ENCODE results near the gene NDUFAF8. TPM values are rescaled to one million over a fixed set of nuclear protein-coding genes. Genes with fewer than 3 reads are reported as not detected.
A peak's percentile ranks its signal among the peaks of the same experiment; 100 is the strongest.

Gene NDUFAF8
- total RNA-seq, 1 donor from 2014 or later, result 58.1 TPM

DNA sequence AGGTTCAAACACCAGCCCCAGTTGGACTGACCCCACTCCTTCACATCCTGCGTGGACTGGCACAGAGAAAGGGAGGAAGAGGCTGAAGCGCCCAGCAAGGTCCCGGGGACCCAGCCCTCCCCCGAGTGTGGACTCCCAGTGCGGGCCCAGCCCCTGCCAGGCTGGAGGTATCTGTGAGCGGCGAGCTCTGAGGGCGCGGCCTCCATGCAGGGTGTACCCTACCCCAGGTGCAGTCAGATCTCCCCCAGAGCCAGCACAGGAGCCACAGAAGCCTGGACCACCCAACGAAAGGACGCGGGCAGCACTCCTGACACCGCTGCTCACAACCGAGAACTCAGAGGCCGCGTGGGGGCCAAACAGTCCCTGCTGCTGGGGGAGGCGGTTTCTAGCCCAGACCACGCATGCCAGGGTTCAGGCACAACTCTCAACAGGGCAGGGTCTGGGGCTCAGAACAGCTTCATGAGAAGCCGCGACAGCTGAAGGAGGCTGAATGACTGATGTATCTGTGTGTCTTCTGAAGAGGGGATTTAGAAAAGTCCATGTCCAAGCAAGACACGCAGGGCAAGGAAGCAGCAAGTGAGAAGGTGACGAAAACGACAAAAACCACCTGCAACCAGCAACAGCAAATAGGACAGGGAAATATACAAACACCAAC lies 47.5 kb downstream of the NDUFAF8 start:
- Mint-ChIP-seq H3K36me3 (ENCODE audit: low read depth) (peaks cover 47% of the 10 kb centered on the region), H3K4me1 (ENCODE audit: low read depth) (peaks cover 14% of the 10 kb centered on the region), H3K4me3 (ENCODE audit: low read depth) (peak overlapping the region; percentile 86), H3K9me3 (no peaks in the 10 kb centered on the region), H3K27ac (peak overlapping the region; percentile 95), H3K27me3 (ENCODE audit: low read depth) (no peaks in the 10 kb centered on the region)
- intact Hi-C loops (cut with micrococcal nuclease), result no loop called here
- no peak for DNase-seq (ENCODE audit: low spot score)

DNA sequence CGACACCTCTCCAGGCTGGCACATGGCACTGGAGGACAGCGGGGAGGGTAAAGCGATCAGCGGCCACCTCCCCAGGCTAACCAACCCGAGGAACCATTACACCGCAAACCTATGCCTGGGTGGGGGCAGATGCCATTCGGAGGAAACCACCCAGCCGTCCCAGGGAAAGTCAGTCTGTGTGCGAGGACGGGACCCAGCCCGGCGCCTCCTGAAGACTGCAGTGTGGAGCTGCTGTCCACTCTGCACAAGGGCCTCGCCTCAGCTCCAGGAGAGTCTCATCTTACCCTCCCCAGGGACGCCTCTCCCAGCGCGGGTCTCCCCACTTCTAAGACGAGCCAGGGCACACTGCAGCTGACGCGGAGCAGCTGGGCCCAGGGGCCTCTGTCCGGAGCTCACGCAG lies 48.0 kb downstream of the NDUFAF8 start:
- H3K27me3 Mint-ChIP-seq (ENCODE audit: low read depth), result no peaks in the 10 kb centered on the region

DNA sequence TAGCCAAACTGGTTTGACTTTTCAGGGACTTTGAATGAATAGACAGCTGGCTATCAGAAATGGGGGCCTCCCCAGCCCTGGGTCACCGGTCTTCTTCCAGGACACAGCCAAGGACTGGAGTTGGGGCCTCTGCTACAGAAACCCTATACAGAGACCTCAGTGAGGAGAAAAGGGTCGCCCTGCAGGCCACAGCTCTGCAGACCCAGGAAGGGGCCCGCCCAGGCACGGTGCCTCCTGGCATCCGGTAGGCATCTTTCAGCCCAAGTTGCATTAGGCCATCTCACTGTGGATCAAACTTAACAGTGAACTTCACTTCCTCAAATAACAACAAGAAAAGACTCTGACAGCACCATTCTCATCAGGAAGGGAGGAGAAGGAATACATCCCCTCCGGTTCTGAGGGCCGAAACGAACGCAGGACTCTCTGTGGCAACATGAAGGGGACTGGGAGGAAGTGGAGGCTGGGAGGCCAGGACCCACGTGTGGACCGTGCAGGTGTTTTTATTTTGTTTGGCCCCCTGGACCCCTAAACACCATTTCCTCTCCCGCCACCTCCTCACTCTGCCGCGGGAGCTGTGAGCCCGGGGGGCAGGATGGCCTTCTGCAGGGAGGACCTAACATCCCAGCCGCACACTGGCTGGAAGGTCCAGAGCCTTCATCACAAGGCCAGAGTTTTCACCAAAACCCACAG lies 48.8 kb downstream of the NDUFAF8 start:
- Mint-ChIP-seq H3K27me3 (ENCODE audit: low read depth) (no peaks in the 10 kb centered on the region), H3K27ac (no peak overlapping the region), H3K36me3 (ENCODE audit: low read depth) (peaks cover 44% of the 10 kb centered on the region), H3K9me3 (no peaks in the 10 kb centered on the region), H3K4me1 (ENCODE audit: low read depth) (peaks cover 16% of the 10 kb centered on the region), H3K4me3 (ENCODE audit: low read depth) (no peak overlapping the region)
- DNase-seq (ENCODE audit: low spot score), result no peak
- intact Hi-C loops (cut with micrococcal nuclease), result no loop called here

More for the DNA sequence above, 48.0 kb downstream of the NDUFAF8 start:
- no peak for DNase-seq (ENCODE audit: low spot score)
- peaks cover 45% of the 10 kb centered on the region for H3K36me3 Mint-ChIP-seq (ENCODE audit: low read depth)
- no peak overlapping the region for H3K4me3 Mint-ChIP-seq (ENCODE audit: low read depth)
- intact Hi-C loops (cut with micrococcal nuclease), result no loop called here
- peaks cover 16% of the 10 kb centered on the region for H3K4me1 Mint-ChIP-seq (ENCODE audit: low read depth)
- H3K27ac Mint-ChIP-seq, result peak overlapping the region; percentile 69
- no peaks in the 10 kb centered on the region for H3K9me3 Mint-ChIP-seq

DNA sequence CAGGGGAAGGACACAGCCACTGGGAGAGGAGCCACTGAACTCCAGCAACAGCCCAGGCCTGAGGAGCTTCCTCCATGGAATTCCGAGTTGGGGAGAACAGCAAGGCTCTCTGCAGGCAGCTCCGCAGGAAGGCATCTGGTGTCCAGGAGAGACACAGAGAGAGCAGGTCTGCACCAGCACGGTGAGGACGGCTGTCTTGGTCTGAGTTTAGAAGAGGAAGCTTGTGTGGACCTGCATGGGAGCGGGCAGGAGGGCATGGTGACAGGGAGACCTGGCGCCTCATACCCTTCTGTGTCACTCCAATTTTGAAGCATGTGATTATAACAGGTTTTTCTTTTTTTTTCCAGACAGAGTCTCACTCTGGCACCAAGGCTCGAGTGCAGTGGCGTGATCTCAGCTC lies 49.6 kb downstream of the NDUFAF8 start:
- DNase-seq (ENCODE audit: low spot score), result no peak
- Mint-ChIP-seq H3K36me3 (ENCODE audit: low read depth) (peaks cover 43% of the 10 kb centered on the region), H3K4me3 (ENCODE audit: low read depth) (no peak overlapping the region), H3K9me3 (no peaks in the 10 kb centered on the region), H3K4me1 (ENCODE audit: low read depth) (peaks cover 18% of the 10 kb centered on the region), H3K27ac (no peak overlapping the region), H3K27me3 (ENCODE audit: low read depth) (no peaks in the 10 kb centered on the region)
- intact Hi-C loops (cut with micrococcal nuclease), result no loop called here

DNA sequence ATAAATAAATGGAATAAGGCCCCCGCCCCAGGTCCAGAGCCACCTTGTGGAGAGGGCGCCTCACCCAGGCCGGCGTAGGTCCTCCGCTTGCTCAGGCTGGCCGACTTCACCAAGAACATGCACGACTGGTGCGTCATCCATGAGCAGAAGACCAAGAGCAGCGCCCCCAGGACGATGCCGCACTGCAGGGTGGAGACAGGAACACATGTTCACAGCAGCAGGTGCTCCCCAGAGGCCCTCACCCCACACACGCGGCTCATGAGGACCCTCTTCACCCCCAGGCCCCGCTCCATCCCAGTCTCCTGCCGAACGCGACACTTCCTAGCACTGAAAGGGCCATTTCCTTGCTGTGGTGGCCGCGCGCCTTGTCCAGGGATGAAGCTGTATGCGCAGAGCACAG lies 50.5 kb downstream of the NDUFAF8 start:
- no peak overlapping the region for H3K4me3 Mint-ChIP-seq (ENCODE audit: low read depth)
- no peak for DNase-seq (ENCODE audit: low spot score)
- peaks cover 46% of the 10 kb centered on the region for H3K36me3 Mint-ChIP-seq (ENCODE audit: low read depth)
- no peaks in the 10 kb centered on the region for H3K27me3 Mint-ChIP-seq (ENCODE audit: low read depth)
- intact Hi-C loops (cut with micrococcal nuclease), result no loop called here
- H3K4me1 Mint-ChIP-seq (ENCODE audit: low read depth), result peaks cover 22% of the 10 kb centered on the region
- no peaks in the 10 kb centered on the region for H3K9me3 Mint-ChIP-seq
- no peak overlapping the region for H3K27ac Mint-ChIP-seq

DNA sequence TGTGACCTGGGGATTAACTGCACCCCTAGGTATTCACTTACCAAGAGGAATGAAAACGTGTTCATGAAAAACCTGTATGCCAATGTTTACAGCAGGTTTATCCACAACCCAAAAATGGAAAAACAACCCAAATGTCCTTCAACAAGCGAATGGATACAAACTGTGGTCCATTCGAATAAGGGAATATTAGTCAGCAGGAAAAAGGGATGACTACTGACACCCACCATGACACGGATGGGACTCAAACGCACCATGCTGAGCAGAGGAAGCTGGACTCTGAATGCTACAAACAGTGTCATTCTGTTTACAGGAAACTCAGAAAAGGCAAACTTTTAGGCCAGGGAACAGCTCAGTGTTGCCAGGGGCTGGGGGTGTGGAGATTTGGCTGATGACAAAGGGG lies 51.1 kb downstream of the NDUFAF8 start:
- H3K4me1 Mint-ChIP-seq (ENCODE audit: low read depth), result peaks cover 17% of the 10 kb centered on the region
- no peaks in the 10 kb centered on the region for H3K27me3 Mint-ChIP-seq (ENCODE audit: low read depth)
- DNase-seq (ENCODE audit: low spot score), result no peak
- intact Hi-C loops (cut with micrococcal nuclease), result no loop called here
- H3K9me3 Mint-ChIP-seq, result no peaks in the 10 kb centered on the region
- no peak overlapping the region for H3K27ac Mint-ChIP-seq
- no peak overlapping the region for H3K4me3 Mint-ChIP-seq (ENCODE audit: low read depth)
- H3K36me3 Mint-ChIP-seq (ENCODE audit: low read depth), result peaks cover 41% of the 10 kb centered on the region

Other genes with a start within 250 kb of the NDUFAF8 start
- gene CHMP6, start 247.5 kb upstream of the NDUFAF8 start, total RNA-seq, result 29.5 and 36.9 TPM in 2 replicates
- gene BAIAP2, start 204.2 kb upstream of the NDUFAF8 start, total RNA-seq, result 5.3 TPM in 2 replicates
- not detected in 2 replicates for gene PVALEF, start 73.8 kb upstream of the NDUFAF8 start, total RNA-seq
- gene AATK, start 73.1 kb upstream of the NDUFAF8 start, total RNA-seq, result 0.48 and 0.89 TPM in 2 replicates
- 14.0 and 14.8 TPM in 2 replicates for gene CEP131, start 16.4 kb upstream of the NDUFAF8 start, total RNA-seq
- 33.4 and 39.1 TPM in 2 replicates for gene TEPSIN, start 263 bp upstream of the NDUFAF8 start, total RNA-seq
- gene SLC38A10, start 56.0 kb downstream of the NDUFAF8 start, total RNA-seq, result 102 and 116 TPM in 2 replicates
- 0.90 and 0.91 TPM in 2 replicates for gene BAHCC1, start 156.1 kb downstream of the NDUFAF8 start, total RNA-seq

Measured in activated T-helper 2 cell treated with anti-CD3 and anti-CD28 coated beads, Interferon-gamma antibody, Interleukin-2, Interleukin-4, amounts not matched to agents 10 μg/mL and 5 μg/mL and 100 μg/mL, durations not matched to agents 14 hours and 24 hours and 36 hours (primary cell).